HepG2 (cell line): ENCODE data around the gene HACD2. TPM values are rescaled to one million over a fixed set of nuclear protein-coding genes. Genes with fewer than 3 reads are reported as not detected.

ENCODE experiments used
- ATAC-seq: fragments of 200-7000 bp; cut with Tn5 transposase; 3 replicates; pipeline ENCODE4 v1.9.1; 2020; ENCODE audit warnings: mild to moderate bottlenecking, moderate library complexity
- BruUV-seq: library from RNA; stranded (reverse); fragments of 400-500 nt; replicated peaks from 2 replicates; lab custom pipeline; 2021; lab: Mats Ljungman, UMichigan
- CTCF ChIA-PET: fragments of 300-600 bp; formaldehyde crosslinking; extraction: SDS; loops from one replicate; lab custom pipeline; 2021; ENCODE audit warnings: low total read pairs, inconsistent platforms, low intra/inter-chr PET ratio; lab: Yijun Ruan, JAX
- POLR2A ChIA-PET: fragments of 350-600 bp; sonication (Branson Sonifier 250); formaldehyde crosslinking; loops from one replicate; lab custom pipeline; 2020; ENCODE audit warnings: antibody characterized with exemption, inconsistent platforms; lab: Yijun Ruan, JAX
- DNase-seq: peaks from one replicate; pipeline ENCODE4 v3.0.0-alpha.2; 2015; ENCODE audit warnings: low spot score
- FAIRE-seq: peaks from 3 replicates; lab custom pipeline; 2011; peaks lifted over from hg19 to GRCh38; lab: Jason Lieb, UNC
- H2AFZ ChIP-seq: one replicate; pipeline ENCODE4 v1.6.1; 2011; ENCODE audit warnings: low read length, inconsistent platforms
- H3K27ac ChIP-seq: fragments of 300-600 bp; 3 replicates; pipeline ENCODE4 v1.8.0; 2011; ENCODE audit warnings: mixed run types, mild to moderate bottlenecking, mixed read lengths, low read length, inconsistent platforms; ENCODE audit not compliant: insufficient read depth; ENCODE audit errors: extremely low read length
- H3K27me3 ChIP-seq, 2 experiments: fragments of 200-600 bp in 1 of 2; 2 replicates in 1 of 2; 3 replicates in 1 of 2; pipeline versions ENCODE4 v1.6.0 to v1.8.0; 2011; ENCODE audit warnings: low read length in 2 of 2, mild to moderate bottlenecking in 2 of 2, moderate library complexity in 2 of 2, inconsistent platforms in 1 of 2; ENCODE audit not compliant: insufficient read depth in 2 of 2, control insufficient read depth in 1 of 2
- H3K36me3 ChIP-seq, 2 experiments: fragments of 200-600 bp in 1 of 2; replicated peaks in 1 of 2; 2 replicates in 1 of 2; 3 replicates in 1 of 2; pipeline versions ENCODE4 v1.5.1 to v1.8.0; 2011; ENCODE audit warnings: low read length in 2 of 2, inconsistent platforms in 1 of 2; ENCODE audit not compliant: insufficient read depth in 2 of 2, control insufficient read depth in 1 of 2
- H3K4me1 ChIP-seq: 2 replicates; pipeline ENCODE4 v1.5.1; 2012; ENCODE audit warnings: low read length, inconsistent platforms; ENCODE audit not compliant: insufficient read depth
- H3K4me2 ChIP-seq: 2 replicates; pipeline ENCODE4 v1.6.0; 2011; ENCODE audit warnings: low read depth, low read length, inconsistent platforms
- H3K4me3 ChIP-seq, 3 experiments: fragments of 200-600 bp in 1 of 3; sonication (generic), shearing (Covaris generic) in 1 of 3; replicated peaks in 1 of 3; 2 replicates each; pipeline ENCODE4 v1.5.1; 2011 to 2016; ENCODE audit warnings: low read length in 3 of 3, inconsistent platforms in 2 of 3, low read depth in 2 of 3, mild to moderate bottlenecking in 2 of 3, control low read depth in 1 of 3, mixed read lengths in 1 of 3; ENCODE audit not compliant: insufficient read depth in 1 of 3
- H3K79me2 ChIP-seq: one replicate; pipeline ENCODE4 v1.6.1; 2011; ENCODE audit warnings: low read length, inconsistent platforms; ENCODE audit not compliant: insufficient read depth
- H3K9ac ChIP-seq: 2 replicates; pipeline ENCODE4 v1.6.0; 2011; ENCODE audit warnings: mild to moderate bottlenecking, low read depth, low read length, inconsistent platforms; ENCODE audit not compliant: insufficient read depth
- H3K9me3 ChIP-seq: 2 replicates; pipeline ENCODE4 v1.5.1; 2012; ENCODE audit warnings: mild to moderate bottlenecking, low read length
- H4K20me1 ChIP-seq: 2 replicates; pipeline ENCODE4 v1.6.0; 2011; ENCODE audit warnings: inconsistent platforms, mild to moderate bottlenecking, low read length, moderate library complexity; ENCODE audit not compliant: insufficient read depth
- CREB1 ChIP-seq, 2 experiments: fragments of 450-650 bp in 1 of 2; IDR thresholded peaks; 2 replicates each; pipeline ENCODE4 v1.6.1; 2016 to 2017; ENCODE audit warnings: control low read depth in 1 of 2, mild to moderate bottlenecking in 1 of 2, missing compliant biosample characterization in 1 of 2, missing genetic modification characterization in 1 of 2
- FOXM1 ChIP-seq: sonication (generic); formaldehyde crosslinking; IDR thresholded peaks from 2 replicates; pipeline ENCODE4 v1.5.0; 2020; ENCODE audit warnings: missing genetic modification reagents
- HNRNPL ChIP-seq: fragments of 200-400 bp; formaldehyde crosslinking; IDR thresholded peaks from 2 replicates; pipeline ENCODE4 v1.6.1; 2017; ENCODE audit warnings: mild to moderate bottlenecking, low read depth, low read length
- STAG1 ChIP-seq: sonication (generic); formaldehyde crosslinking; IDR thresholded peaks from 2 replicates; pipeline ENCODE4 v1.4.0; 2020; ENCODE audit warnings: missing genetic modification reagents
- ZNF331 ChIP-seq: sonication (generic); formaldehyde crosslinking; IDR thresholded peaks from 2 replicates; pipeline ENCODE4 v1.4.0; 2020; ENCODE audit warnings: missing genetic modification reagents
- WGBS: methylation state at CpG from one replicate; pipeline ENCODE4 v1.1.6; 2017; ENCODE audit warnings: low lambda C conversion rate; 5-methylcytosine and 5-hydroxymethylcytosine counted together
- in situ Hi-C: cut with HindIII; loops from 2 replicates; pipeline ENCODE4 v1.10.0; 2017; ENCODE audit warnings: low pct_unique_long_range_greater_than_20kb; ENCODE audit not compliant: extremely low pct_ligation_motif_present
- intact Hi-C: fragments of 100-400 bp; cut with micrococcal nuclease; formaldehyde crosslinking; loops from one replicate; pipeline ENCODE4 v1.10.0; 2022; ENCODE audit not compliant: unreplicated experiment
- polyA plus RNA-seq, 8 experiments: library from polyadenylated mRNA; depleted of rRNA in 3 of 8; stranded (reverse) in 7 of 8; unstranded in 1 of 8; fragments of >200 nt; fragmentation: Illumina TruSeq in 4 of 8; extraction: Trizol in 4 of 8; gene quantifications; 2 replicates each; pipeline versions ENCODE4 v1.2.1 to v1.2.3, GENCODE V29; 2011 to 2016; ENCODE audit warnings: low read depth in 4 of 8, missing spikeins in 1 of 8, mixed read lengths in 1 of 8; ENCODE audit not compliant: insufficient read depth in 1 of 8
- total RNA-seq, 5 experiments: library from RNA; depleted of rRNA; stranded (reverse); fragments of >200 nt; fragmentation: Illumina TruSeq; extraction: Trizol; gene quantifications; 2 replicates each; pipeline ENCODE4 v1.2.3, GENCODE V29; 2016; ENCODE audit warnings: low read depth in 1 of 5

Gene HACD2
- total and polyA plus RNA-seq, 2 of the 13 experiments (the other 11 are each of a cell fraction or from before 2014, with no cell fraction given): 47.0 to 50.4 TPM

- no peak for TF ChIP-seq ZNF331
- TF ChIP-seq CREB1 (IDR thresholded peaks at IDR 0.05): peak; percentile 33; the same call in 1 of the 2 replicates
- no peak for TF ChIP-seq CREB1 (CRISPR knock-in tag; IDR thresholded peaks at IDR 0.05)
- TF ChIP-seq, all 625 proteins: peak for 1
- DNase-seq (no peak), ATAC-seq (no peak), FAIRE-seq (no peak)
- Histone ChIP-seq H3K4me2 (no peak overlapping the region), H3K9ac (no peak overlapping the region), H3K27me3 (no peaks in the 10 kb centered on the region), H3K9me3 (no peaks in the 10 kb centered on the region), H3K4me1 (peaks cover 19% of the 10 kb centered on the region), H3K79me2 (no peaks in the 10 kb centered on the region), H3K27ac (no peak overlapping the region), H4K20me1 (no peaks in the 10 kb centered on the region), H3K4me3 (no peak overlapping the region), H2AFZ (no peak overlapping the region), H3K36me3 (peaks cover 4 to 13% of the 10 kb centered on the region in 2 experiments; a peak in 4 of 5 replicates)
- POLR2A ChIA-PET: interaction anchor here (2.1 kb wide), 1 partner anchor 25 kb away, joined by 6 read pairs; no protein-coding TSS in a partner anchor
- in situ Hi-C loops (no loop called here), intact Hi-C loops (no loop called here)
- no TSS peak for BruUV-seq
- CTCF ChIA-PET: no interaction called here
These were observed 26.2 kb upstream of the HACD2 start for GRCh38 chr3:123611082-123611481.

GRCh38 chr3:123610331-123610730 is 25.5 kb upstream of the HACD2 start:
- DNase-seq: no peak
- Histone ChIP-seq H3K27ac (no peak overlapping the region), H3K9ac (no peak overlapping the region), H3K4me3 (no peak overlapping the region), H4K20me1 (no peaks in the 10 kb centered on the region), H2AFZ (no peak overlapping the region), H3K9me3 (no peaks in the 10 kb centered on the region), H3K36me3 (peaks cover 4 to 13% of the 10 kb centered on the region in 2 experiments; a peak in 4 of 5 replicates), H3K4me2 (no peak overlapping the region)
- no peak for ATAC-seq
- no TSS peak for BruUV-seq
- no peak for FAIRE-seq
- intact Hi-C loops: no loop called here
- CTCF ChIA-PET: no interaction called here
- TF ChIP-seq FOXM1 (CRISPR knock-in tag) (no peak), STAG1 (CRISPR knock-in tag) (no peak), HNRNPL (no peak)
- TF ChIP-seq, all 625 proteins: peak for 0
- POLR2A ChIA-PET: no interaction called here
- WGBS: 87% methylated on average over 3 of the region's 3 CpGs
- Histone ChIP-seq H3K79me2 (no peaks in the 10 kb centered on the region), H3K27me3 (no peaks in the 10 kb centered on the region), H3K4me1 (peaks cover 26% of the 10 kb centered on the region)
- in situ Hi-C loops: no loop called here
